K562 (cell line): ENCODE data around the gene ABCA13. TPM values are rescaled to one million over a fixed set of nuclear protein-coding genes. Genes with fewer than 3 reads are reported as not detected.

ENCODE experiments used
- ATAC-seq: fragments of 200-7000 bp; cut with Tn5 transposase; 3 replicates; pipeline ENCODE4 v1.9.1; 2020; ENCODE audit warnings: moderate library complexity
- BruUV-seq: library from RNA; stranded (reverse); fragments of 400-500 nt; replicated peaks from 2 replicates; lab custom pipeline; 2021; lab: Mats Ljungman, UMichigan
- CTCF ChIA-PET: fragments of 300-600 bp; formaldehyde crosslinking; extraction: SDS; loops from one replicate; lab custom pipeline; 2021; ENCODE audit warnings: low intra/inter-chr PET ratio; lab: Yijun Ruan, JAX
- POLR2A ChIA-PET: fragments of 300-600, 350-650 bp; sonication (Branson Sonifier 250); formaldehyde crosslinking; extraction: SDS; loops from one replicate; lab custom pipeline; 2021; ENCODE audit warnings: antibody characterized with exemption, inconsistent platforms; lab: Yijun Ruan, JAX
- DNase-seq, 4 experiments: peaks; one replicate each; pipeline versions ENCODE4 v3.0.0 to v3.0.0-alpha.2; 2011 to 2018; ENCODE audit warnings: low spot score in 3 of 4, mixed read lengths in 3 of 4; ENCODE audit errors: extremely low read depth in 1 of 4
- FAIRE-seq: peaks from 2 replicates; lab custom pipeline; 2011; peaks lifted over from hg19 to GRCh38; lab: Jason Lieb, UNC
- H2AFZ ChIP-seq: 2 replicates; pipeline ENCODE4 v1.6.0; 2011; ENCODE audit warnings: low read depth, low read length, control low read depth, inconsistent platforms
- H3K27ac ChIP-seq: fragments of 200-600 bp; 3 replicates; pipeline ENCODE4 v1.8.0; 2011; ENCODE audit warnings: low read depth, mild to moderate bottlenecking, control low read depth, inconsistent platforms, low read length, moderate library complexity, mixed read lengths; ENCODE audit errors: extremely low read depth
- H3K27me3 ChIP-seq, 2 experiments: fragments of 300-600 bp in 1 of 2; 2 replicates in 1 of 2; 3 replicates in 1 of 2; pipeline versions ENCODE4 v1.6.0 to v1.8.0; 2011; ENCODE audit warnings: inconsistent platforms in 2 of 2, low read length in 2 of 2, mild to moderate bottlenecking in 1 of 2, mixed read lengths in 1 of 2, moderate library complexity in 1 of 2; ENCODE audit not compliant: control insufficient read depth in 2 of 2, insufficient read depth in 2 of 2
- H3K36me3 ChIP-seq: fragments of 300-600 bp; 3 replicates; pipeline ENCODE4 v1.8.0; 2011; ENCODE audit warnings: mild to moderate bottlenecking, low read length, inconsistent platforms; ENCODE audit not compliant: control insufficient read depth, insufficient read depth
- H3K4me1 ChIP-seq, 2 experiments: fragments of 200-600 bp in 1 of 2; replicated peaks in 1 of 2; 2 replicates in 1 of 2; 3 replicates in 1 of 2; pipeline versions ENCODE4 v1.5.1 to v1.8.0; 2011; ENCODE audit warnings: inconsistent platforms in 2 of 2, low read length in 2 of 2, mild to moderate bottlenecking in 1 of 2, mixed read lengths in 1 of 2, moderate library complexity in 1 of 2; ENCODE audit not compliant: control insufficient read depth in 2 of 2, insufficient read depth in 2 of 2
- H3K4me2 ChIP-seq: 2 replicates; pipeline ENCODE4 v1.6.1; 2011; ENCODE audit warnings: low read length, control low read depth, inconsistent platforms, mixed read lengths; ENCODE audit not compliant: insufficient read depth
- H3K4me3 ChIP-seq: fragments of 200-600 bp; sonication (generic), shearing (Covaris generic); 2 replicates; pipeline ENCODE4 v1.5.1; 2016; ENCODE audit warnings: control low read depth, inconsistent platforms
- H3K79me2 ChIP-seq: fragments of 200-600 bp; 3 replicates; pipeline ENCODE4 v1.8.0; 2011; ENCODE audit warnings: low read length, inconsistent platforms; ENCODE audit not compliant: control insufficient read depth, insufficient read depth
- H3K9ac ChIP-seq, 2 experiments: 2 replicates each; pipeline versions ENCODE4 v1.6.0 to v1.6.1; 2011; ENCODE audit warnings: low read depth in 2 of 2, low read length in 2 of 2, control low read depth in 1 of 2, inconsistent platforms in 1 of 2, mild to moderate bottlenecking in 1 of 2, mixed read lengths in 1 of 2; ENCODE audit not compliant: insufficient read depth in 1 of 2
- H3K9me1 ChIP-seq: one replicate; pipeline ENCODE4 v1.6.0; 2011; ENCODE audit warnings: inconsistent platforms, mild to moderate bottlenecking, low read length, moderate library complexity; ENCODE audit not compliant: control insufficient read depth, insufficient read depth
- H3K9me3 ChIP-seq: replicated peaks from 2 replicates; pipeline ENCODE4 v1.5.1; 2011; ENCODE audit warnings: low read depth, low read length, inconsistent platforms; ENCODE audit not compliant: control insufficient read depth, insufficient read depth
- H4K20me1 ChIP-seq: replicated peaks from 2 replicates; pipeline ENCODE4 v1.6.1; 2011; ENCODE audit warnings: low read length, inconsistent platforms, mixed read lengths; ENCODE audit not compliant: control insufficient read depth, insufficient read depth
- CHD4 ChIP-seq: fragments of 200-600 bp; sonication (generic); IDR thresholded peaks from 3 replicates; pipeline ENCODE4 v1.6.1; 2012; ENCODE audit warnings: low read depth, mild to moderate bottlenecking, mixed read lengths, low read length, inconsistent platforms; ENCODE audit not compliant: insufficient read depth, insufficient replicate concordance, poor library complexity, severe bottlenecking
- HDGF ChIP-seq: fragments of 450-650 bp; IDR thresholded peaks from 2 replicates; pipeline ENCODE4 v1.6.1; 2016
- TCF7 ChIP-seq: sonication (generic); IDR thresholded peaks from 2 replicates; pipeline ENCODE4 v1.6.1; 2016; ENCODE audit warnings: antibody characterized with exemption, borderline replicate concordance
- ZNF561 ChIP-seq: fragments of 450-650 bp; formaldehyde crosslinking; conservative IDR thresholded peaks from 2 replicates; pipeline ENCODE4 v1.4.0; 2020; ENCODE audit warnings: mild to moderate bottlenecking, moderate library complexity
- WGBS: fragments of 100-300 bp; shearing (Covaris generic); methylation state at CpG from one replicate; pipeline ENCODE4 v1.1.6; 2016; ENCODE audit warnings: low coverage, mixed read lengths; ENCODE audit not compliant: insufficient coverage; ENCODE audit errors: missing lambda C conversion rate; 5-methylcytosine and 5-hydroxymethylcytosine counted together
- in situ Hi-C: fragments of 300-500 bp; cut with MboI; formaldehyde crosslinking; loops from 4 replicates; pipeline ENCODE4 v1.15.0; 2018; ENCODE audit warnings: inconsistent platforms, mixed read lengths
- intact Hi-C: fragments of 100-400 bp; cut with micrococcal nuclease; formaldehyde crosslinking; loops from 2 replicates; pipeline ENCODE4 v1.14.2; 2022
- polyA plus RNA-seq, 8 experiments: library from polyadenylated mRNA; depleted of rRNA in 4 of 8; stranded (reverse) in 5 of 8; unstranded in 3 of 8; fragments of >200 nt; fragmentation: Nextera tagmentation in 2 of 8; fragmentation: Illumina TruSeq in 1 of 8; extraction: Ambion mirVana in 2 of 8; extraction: Trizol in 1 of 8; gene quantifications; 2 replicates each; pipeline versions ENCODE4 v1.2.1 to v1.2.3, GENCODE V29; 2011 to 2014; ENCODE audit warnings: inconsistent platforms in 1 of 8, missing spikeins in 1 of 8
- total RNA-seq, 7 experiments: library from RNA; depleted of rRNA in 6 of 7; stranded (reverse); fragments of >200 nt in 6 of 7; fragmentation: Illumina TruSeq in 2 of 7; extraction: Trizol in 2 of 7; gene quantifications; 2 replicates each; pipeline versions ENCODE4 v1.2.1 to v1.2.3, GENCODE V29; 2011 to 2021; ENCODE audit warnings: low replicate concordance in 1 of 7
- TF ChIP-seq, protein P1 (sequence below): fragments of 250-450 bp; sonication (Bioruptor Pico); IDR thresholded peaks from 2 replicates; pipeline ENCODE4 v1.4.0; 2020; ENCODE audit warnings: borderline replicate concordance

The ABCA13 gene
- total and polyA plus RNA-seq, 9 of the 15 experiments (the other 6 are each of a cell fraction or from before 2014, with no cell fraction given), result 0.14 to 1.5 (median 0.38) TPM

DNA sequence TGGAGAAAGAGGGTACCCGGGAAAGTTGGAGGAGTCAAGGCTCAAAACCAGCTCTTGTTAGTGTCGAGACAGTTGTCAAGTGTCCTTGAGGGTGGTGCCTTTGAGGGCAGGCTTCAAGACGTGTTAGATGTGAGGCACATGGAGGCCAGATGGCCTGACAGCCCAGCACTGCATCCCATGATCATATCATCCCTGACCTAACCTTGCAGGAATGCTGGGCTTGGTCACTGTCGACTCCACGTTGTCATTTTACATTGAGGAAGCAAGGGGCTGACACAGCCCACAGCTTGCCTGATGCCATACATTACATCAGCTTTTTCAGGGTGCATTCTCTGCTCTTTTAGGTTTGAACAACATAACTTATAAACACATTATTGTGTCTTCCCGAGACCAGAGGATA is 114.1 kb downstream of the ABCA13 start (continued):
- TF ChIP-seq CHD4, result no peak
- TF ChIP-seq, protein P1, sequence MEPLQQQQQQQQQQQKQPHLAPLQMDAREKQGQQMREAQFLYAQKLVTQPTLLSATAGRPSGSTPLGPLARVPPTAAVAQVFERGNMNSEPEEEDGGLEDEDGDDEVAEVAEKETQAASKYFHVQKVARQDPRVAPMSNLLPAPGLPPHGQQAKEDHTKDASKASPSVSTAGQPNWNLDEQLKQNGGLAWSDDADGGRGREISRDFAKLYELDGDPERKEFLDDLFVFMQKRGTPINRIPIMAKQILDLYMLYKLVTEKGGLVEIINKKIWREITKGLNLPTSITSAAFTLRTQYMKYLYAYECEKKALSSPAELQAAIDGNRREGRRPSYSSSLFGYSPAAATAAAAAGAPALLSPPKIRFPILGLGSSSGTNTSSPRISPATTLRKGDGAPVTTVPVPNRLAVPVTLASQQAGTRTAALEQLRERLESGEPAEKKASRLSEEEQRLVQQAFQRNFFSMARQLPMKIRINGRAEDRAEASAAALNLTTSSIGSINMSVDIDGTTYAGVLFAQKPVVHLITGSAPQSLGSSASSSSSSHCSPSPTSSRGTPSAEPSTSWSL (CRISPR knock-in tag), result no peak
- TF ChIP-seq HDGF, result no peak

GRCh38 chr7:48286836-48287235 is 115.6 kb downstream of the ABCA13 start:
- FAIRE-seq (no peak), DNase-seq (no peak), ATAC-seq (no peak)
- Histone ChIP-seq H2AFZ (no peak overlapping the region), H3K9ac (no peak overlapping the region), H3K36me3 (no peaks in the 10 kb centered on the region), H3K27me3 (no peaks in the 10 kb centered on the region), H4K20me1 (no peaks in the 10 kb centered on the region), H3K9me1 (no peaks in the 10 kb centered on the region), H3K4me3 (no peak overlapping the region), H3K27ac (no peak overlapping the region), H3K4me2 (no peak overlapping the region), H3K4me1 (no peaks in the 10 kb centered on the region; a peak in 1 of 5 replicates), H3K9me3 (no peaks in the 10 kb centered on the region), H3K79me2 (no peaks in the 10 kb centered on the region)
- ChIA-PET CTCF (no interaction called here), POLR2A (no interaction called here)
- 0% methylated on average over 5 of the region's 5 CpGs for WGBS
- intact Hi-C loops, result no loop called here
- TF ChIP-seq TCF7 (no peak), ZNF561 (CRISPR knock-in tag) (no peak)
- BruUV-seq, result no TSS peak
- in situ Hi-C loops, result no loop called here
